Measurements from ENCODE around the gene CRIM1. TPM values are rescaled to one million over a fixed set of nuclear protein-coding genes. Genes with fewer than 3 reads are reported as not detected.

CRIM1 gene
- total RNA-seq, 1 donor from 2014 or later, result 35.3 TPM

- TF ChIP-seq CTCF (IDR thresholded peaks at IDR 0.05; ENCODE audit: insufficient read depth, low read length, severe bottlenecking), result no peak
- FAIRE-seq (no peak), DNase-seq (ENCODE audit: low read depth) (no peak)
- no peaks in the 10 kb centered on the region for H3K27me3 ChIP-seq (ENCODE audit: control insufficient read depth, insufficient read depth, low read length)
- peaks cover 1% of the 10 kb centered on the region for H3K36me3 ChIP-seq (ENCODE audit: control insufficient read depth, insufficient read depth, low read length)
- H3K4me3 ChIP-seq (ENCODE audit: low read depth, low read length), result no peak overlapping the region
Observed at GRCh38 chr2:36425608-36426355, 70.2 kb downstream of the CRIM1 start.

GRCh38 chr2:36427790-36428243, 72.2 kb downstream of the CRIM1 start:
- DNase-seq (ENCODE audit: low read depth) (no peak), FAIRE-seq (no peak)
- Histone ChIP-seq H3K27me3 (ENCODE audit: control insufficient read depth, insufficient read depth, low read length) (no peaks in the 10 kb centered on the region), H3K36me3 (ENCODE audit: control insufficient read depth, insufficient read depth, low read length) (peaks cover 1% of the 10 kb centered on the region), H3K4me3 (ENCODE audit: low read depth, low read length) (no peak overlapping the region)
- no peak for TF ChIP-seq CTCF (IDR thresholded peaks at IDR 0.05; ENCODE audit: insufficient read depth, low read length, severe bottlenecking)

GRCh38 chr2:36430549-36430948, 75.0 kb downstream of the CRIM1 start:
- H3K36me3 ChIP-seq (ENCODE audit: control insufficient read depth, insufficient read depth, low read length), result no peaks in the 10 kb centered on the region
- no peak for DNase-seq (ENCODE audit: low read depth)
- H3K27me3 ChIP-seq (ENCODE audit: control insufficient read depth, insufficient read depth, low read length), result no peaks in the 10 kb centered on the region
- no peak overlapping the region for H3K4me3 ChIP-seq (ENCODE audit: low read depth, low read length)
- FAIRE-seq, result no peak
- TF ChIP-seq CTCF (IDR thresholded peaks at IDR 0.05; ENCODE audit: insufficient read depth, low read length, severe bottlenecking), result no peak

- H3K27me3 ChIP-seq (ENCODE audit: control insufficient read depth, insufficient read depth, low read length), result no peaks in the 10 kb centered on the region
- no peak for DNase-seq (ENCODE audit: low read depth)
- no peak overlapping the region for H3K4me3 ChIP-seq (ENCODE audit: low read depth, low read length)
- no peak for TF ChIP-seq CTCF (IDR thresholded peaks at IDR 0.05; ENCODE audit: insufficient read depth, low read length, severe bottlenecking)
- no peaks in the 10 kb centered on the region for H3K36me3 ChIP-seq (ENCODE audit: control insufficient read depth, insufficient read depth, low read length)
- FAIRE-seq, result no peak
Observed at GRCh38 chr2:36432479-36432878, 76.9 kb downstream of the CRIM1 start.

GRCh38 chr2:36433311-36434217, 78.0 kb downstream of the CRIM1 start:
- Histone ChIP-seq H3K36me3 (ENCODE audit: control insufficient read depth, insufficient read depth, low read length) (no peaks in the 10 kb centered on the region), H3K4me3 (ENCODE audit: low read depth, low read length) (no peak overlapping the region), H3K27me3 (ENCODE audit: control insufficient read depth, insufficient read depth, low read length) (no peaks in the 10 kb centered on the region)
- no peak for TF ChIP-seq CTCF (IDR thresholded peaks at IDR 0.05; ENCODE audit: insufficient read depth, low read length, severe bottlenecking)
- no peak for FAIRE-seq
- peak; percentile 87 for DNase-seq (ENCODE audit: low read depth)

Measured in bronchial epithelial cell (primary cell).